ENCODE measurements around the gene KCNQ1.

GRCh38 chr11:2531277-2531986 lies 86.6 kb downstream of the KCNQ1 start:
- no peak for TF ChIP-seq HMG20B (CRISPR knock-in tag; IDR thresholded peaks at IDR 0.05)
- no peak for TF ChIP-seq FIP1L1 (IDR thresholded peaks at IDR 0.05; ENCODE audit: low read depth, low read length, poor library complexity, severe bottlenecking)
- peak; percentile 29 to 60; a peak in 3 of 4 replicates for TF ChIP-seq MAZ (CRISPR knock-in tag; conservative IDR thresholded peaks at IDR 0.05 in 1 of 2, IDR thresholded peaks at IDR 0.05 in 1 of 2)
- TF ChIP-seq CC2D1A (IDR thresholded peaks at IDR 0.05): peak; percentile 81
- TF ChIP-seq POLR2H (tag; IDR thresholded peaks at IDR 0.05; ENCODE audit: low read depth): no peak
- no peak for TF ChIP-seq MXI1 (IDR thresholded peaks at IDR 0.05; ENCODE audit: low read depth, low read length)
- no peak for TF ChIP-seq PHB2 (IDR thresholded peaks at IDR 0.05; ENCODE audit: low read depth)
- TF ChIP-seq ADNP (tag; IDR thresholded peaks at IDR 0.05): no peak
- no peak for TF ChIP-seq ZBTB1 (CRISPR knock-in tag; IDR thresholded peaks at IDR 0.05; ENCODE audit: borderline replicate concordance, low read depth)
- TF ChIP-seq MBD2 (IDR thresholded peaks at IDR 0.05; ENCODE audit: borderline replicate concordance, low read depth): no peak
